ENCODE measurements around the gene ASF1A. TPM values are rescaled to one million over a fixed set of nuclear protein-coding genes. Genes with fewer than 3 reads are reported as not detected.

The ASF1A gene
- polyA plus RNA-seq, 1 of the 3 experiments (the other 2 are of a cell fraction): 5.4 TPM

DNA sequence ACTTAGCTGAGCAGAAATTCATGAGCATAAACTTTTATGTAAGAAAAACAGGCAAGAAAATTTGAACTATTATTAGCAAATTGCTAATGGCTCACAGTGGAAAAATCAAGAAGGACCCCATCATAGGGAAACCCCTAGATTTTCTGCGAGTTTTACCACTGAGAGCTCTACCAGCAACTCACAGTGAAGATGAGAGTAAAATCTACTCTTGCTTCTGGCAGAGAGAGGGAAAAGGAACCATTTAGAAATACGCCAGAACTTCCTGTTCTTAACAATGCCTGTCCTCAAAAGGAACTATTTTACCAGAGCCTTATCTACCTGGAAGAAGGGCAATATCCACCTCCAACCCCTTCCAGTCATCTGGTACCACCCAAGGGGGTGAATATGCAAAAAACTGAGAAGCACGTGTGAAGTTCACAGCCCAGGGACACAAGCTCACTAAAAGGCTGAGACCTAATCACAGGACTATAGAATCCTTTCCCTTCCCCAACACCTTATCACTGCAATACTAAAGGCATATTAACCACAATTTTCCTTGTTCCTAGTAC is 34.4 kb upstream of the ASF1A start:
- Histone ChIP-seq H3K4me1 (ENCODE audit: control insufficient read depth in 1 of 2, insufficient read depth in 2 of 2, low read depth in 1 of 2, low read length in 1 of 2) (no peaks in the 10 kb centered on the region), H3K9me3 (no peaks in the 10 kb centered on the region), H3K27ac (ENCODE audit: low read depth in 2 of 2, low read length in 1 of 2) (no peak overlapping the region), H3K9ac (no peak overlapping the region), H2AFZ (ENCODE audit: low read depth) (no peak overlapping the region), H3K4me2 (no peak overlapping the region), H3F3A (replicated peaks; ENCODE audit: insufficient read depth) (peaks cover 4% of the 10 kb centered on the region), H3K9me2 (no peaks in the 10 kb centered on the region), H3K27me3 (ENCODE audit: insufficient read depth) (no peaks in the 10 kb centered on the region), H3K79me2 (ENCODE audit: insufficient read depth) (no peaks in the 10 kb centered on the region; the same call in 1 of the 2 replicates), H4K20me1 (ENCODE audit: insufficient read depth) (no peaks in the 10 kb centered on the region), H3K36me3 (replicated peaks in 1 of 2; ENCODE audit: control insufficient read depth in 1 of 2, insufficient read depth in 2 of 2, low read length in 1 of 2) (peaks cover 0 to 5% of the 10 kb centered on the region in 2 experiments), H3K4me3 (ENCODE audit: low read depth in 2 of 2, low read length in 1 of 2) (no peak overlapping the region)
- POLR2A ChIA-PET: no interaction called here
- no peak for TF ChIP-seq RFX5 (IDR thresholded peaks at IDR 0.05; ENCODE audit: low read length)
- no peak for TF ChIP-seq FOXJ3 (CRISPR knock-in tag; IDR thresholded peaks at IDR 0.05)
- no peak for TF ChIP-seq GATA2 (CRISPR knock-in tag; IDR thresholded peaks at IDR 0.05)
- no peak for TF ChIP-seq MEF2A (IDR thresholded peaks at IDR 0.05; ENCODE audit: borderline replicate concordance, low read depth)
- no peak for TF ChIP-seq RXRA (IDR thresholded peaks at IDR 0.05; ENCODE audit: borderline replicate concordance, low read depth)
- TF ChIP-seq NRF1 (IDR thresholded peaks at IDR 0.05; ENCODE audit: low read depth, low read length): no peak
- no peak for TF ChIP-seq TCF12 (IDR thresholded peaks at IDR 0.05)
- TF ChIP-seq YY1 (IDR thresholded peaks at IDR 0.05; ENCODE audit: low read depth): no peak
- no peak for TF ChIP-seq MXI1 (IDR thresholded peaks at IDR 0.05; ENCODE audit: low read depth, low read length)
- no peak for TF ChIP-seq CTCF (IDR thresholded peaks at IDR 0.05)
- no peak for TF ChIP-seq MAX (IDR thresholded peaks at IDR 0.05; ENCODE audit: low read depth)
- CTCF ChIA-PET: interaction anchor here (0.6 kb wide), 1 partner anchor 165 kb away, joined by 3 read pairs; no protein-coding TSS in a partner anchor
- 78% methylated on average over 3 of the region's 3 CpGs for WGBS (ENCODE audit: low lambda C conversion rate)
- DNase-seq: no peak

DNA sequence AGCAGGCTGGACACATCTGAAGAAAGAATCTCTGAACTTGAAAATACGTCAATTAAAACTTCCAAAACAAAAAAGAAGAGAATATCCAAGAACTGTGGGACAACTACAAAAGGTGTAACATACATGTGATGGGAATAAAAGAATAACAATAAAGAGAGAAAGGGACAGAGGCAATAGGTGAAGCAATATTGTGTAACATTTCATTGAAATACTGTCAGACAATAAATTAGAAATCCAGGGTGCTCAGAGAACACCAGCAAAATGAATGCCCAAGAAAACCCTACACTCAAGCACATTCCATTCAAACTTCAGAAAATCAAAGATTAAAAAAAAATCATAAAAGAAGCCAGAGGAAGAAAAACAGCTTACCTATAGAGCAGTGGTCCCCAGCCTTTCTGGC is 33.6 kb upstream of the ASF1A start:
- no peak overlapping the region for H3K9ac ChIP-seq
- H2AFZ ChIP-seq (ENCODE audit: low read depth): no peak overlapping the region
- no peaks in the 10 kb centered on the region for H3K27me3 ChIP-seq (ENCODE audit: insufficient read depth)
- no peak for DNase-seq
- no peaks in the 10 kb centered on the region for H4K20me1 ChIP-seq (ENCODE audit: insufficient read depth)
- WGBS (ENCODE audit: low lambda C conversion rate): 97% methylated on average over 1 of the region's 1 CpG
- H3K36me3 ChIP-seq (replicated peaks in 1 of 2; ENCODE audit: control insufficient read depth in 1 of 2, insufficient read depth in 2 of 2, low read length in 1 of 2): peaks cover 0 to 5% of the 10 kb centered on the region in 2 experiments
- H3F3A ChIP-seq (replicated peaks; ENCODE audit: insufficient read depth): peaks cover 4% of the 10 kb centered on the region
- CTCF ChIA-PET: no interaction called here
- TF ChIP-seq CTCF (IDR thresholded peaks at IDR 0.05) (no peak), YY1 (IDR thresholded peaks at IDR 0.05; ENCODE audit: low read depth) (no peak), GATA2 (CRISPR knock-in tag; IDR thresholded peaks at IDR 0.05) (no peak), MXI1 (IDR thresholded peaks at IDR 0.05; ENCODE audit: low read depth, low read length) (no peak), FOXM1 (IDR thresholded peaks at IDR 0.05; ENCODE audit: low read depth) (no peak), EP300 (IDR thresholded peaks at IDR 0.05; ENCODE audit: borderline replicate concordance in 1 of 2, low read depth in 1 of 2, low read length in 1 of 2) (no peak), CHD2 (IDR thresholded peaks at IDR 0.05; ENCODE audit: low read length, partially characterized antibody) (no peak), RCOR1 (IDR thresholded peaks at IDR 0.05; ENCODE audit: low read length) (no peak), PBX3 (IDR thresholded peaks at IDR 0.05) (no peak)
- H3K9me3 ChIP-seq: no peaks in the 10 kb centered on the region
- H3K79me2 ChIP-seq (ENCODE audit: insufficient read depth): no peaks in the 10 kb centered on the region; the same call in 1 of the 2 replicates
- H3K4me3 ChIP-seq (ENCODE audit: low read depth in 2 of 2, low read length in 1 of 2): no peak overlapping the region
- POLR2A ChIA-PET: no interaction called here
- H3K9me2 ChIP-seq: no peaks in the 10 kb centered on the region
- no peaks in the 10 kb centered on the region for H3K4me1 ChIP-seq (ENCODE audit: control insufficient read depth in 1 of 2, insufficient read depth in 2 of 2, low read depth in 1 of 2, low read length in 1 of 2)
- H3K27ac ChIP-seq (ENCODE audit: low read depth in 2 of 2, low read length in 1 of 2): no peak overlapping the region
- H3K4me2 ChIP-seq: no peak overlapping the region
